Stimulated activated CD4-positive, alpha-beta T cell treated with anti-CD3 and anti-CD28 coated beads, Interleukin-4, amount 100 ng/mL, for 24 hours (primary cell): ENCODE results near the gene BCAP29.
"Not testable (repeated sequence)": the region's sequence is repeated elsewhere in the genome, so short reads cannot be mapped to it uniquely, and the experiment has no call there.

Experiments used
- DNase-seq: peaks from one replicate; pipeline ENCODE4 v3.0.0-alpha.2; 2020

The BCAP29 gene

GRCh38 chr7:107627002-107627401 is 47.0 kb downstream of the BCAP29 start:
- no peak for DNase-seq

GRCh38 chr7:107628461-107629064 is 48.5 kb downstream of the BCAP29 start:
- DNase-seq: no peak

GRCh38 chr7:107630342-107630741 is 50.3 kb downstream of the BCAP29 start:
- DNase-seq: no peak

- DNase-seq: no peak
Observed at GRCh38 chr7:107631588-107632491, 51.8 kb downstream of the BCAP29 start.

GRCh38 chr7:107632492-107632865 is 52.4 kb downstream of the BCAP29 start:
- no peak for DNase-seq

GRCh38 chr7:107638594-107638993 is 58.5 kb downstream of the BCAP29 start:
- DNase-seq: no peak

GRCh38 chr7:107639070-107639469 is 59.0 kb downstream of the BCAP29 start:
- not testable (repeated sequence) for DNase-seq

- no peak for DNase-seq
Observed at GRCh38 chr7:107641676-107642075, 61.6 kb downstream of the BCAP29 start.

- DNase-seq: no peak
Observed at GRCh38 chr7:107642501-107642900, 62.5 kb downstream of the BCAP29 start.

GRCh38 chr7:107643407-107643806 is 63.4 kb downstream of the BCAP29 start:
- DNase-seq: no peak

- no peak for DNase-seq
Observed at GRCh38 chr7:107643938-107644308, 63.9 kb downstream of the BCAP29 start.

- DNase-seq: no peak
Observed at GRCh38 chr7:107644309-107644974, 64.4 kb downstream of the BCAP29 start.

GRCh38 chr7:107652642-107653041 is 72.6 kb downstream of the BCAP29 start:
- no peak for DNase-seq

GRCh38 chr7:107658467-107658866 is 78.4 kb downstream of the BCAP29 start:
- no peak for DNase-seq

GRCh38 chr7:107659666-107660065 is 79.6 kb downstream of the BCAP29 start:
- DNase-seq: peak; percentile 73

- peak; percentile 23 for DNase-seq
Observed at GRCh38 chr7:107660381-107661080, 80.5 kb downstream of the BCAP29 start, which contains the start of gene SLC26A4. Gene SLC26A4, plus strand, starts transcription at chr7:107660828. Its CDS starts 814 bp downstream, at chr7:107661642.

- DNase-seq: peak; percentile 47
Observed at GRCh38 chr7:107661081-107661864, 81.2 kb downstream of the BCAP29 start.

- no peak for DNase-seq
Observed at GRCh38 chr7:107661865-107662379, 81.9 kb downstream of the BCAP29 start.

GRCh38 chr7:107663196-107663595 is 83.2 kb downstream of the BCAP29 start:
- no peak for DNase-seq

GRCh38 chr7:107666790-107667189 is 86.7 kb downstream of the BCAP29 start:
- DNase-seq: no peak

- no peak for DNase-seq
Observed at GRCh38 chr7:107667341-107667740, 87.3 kb downstream of the BCAP29 start.

GRCh38 chr7:107668296-107668695 is 88.2 kb downstream of the BCAP29 start:
- no peak for DNase-seq
